Suprapubic skin (tissue), 3 donors: Measurements from ENCODE around the gene TFAM.

ENCODE experiments used
- EP300 ChIP-seq: sonication (generic); formaldehyde crosslinking; IDR thresholded peaks from one replicate; pipeline ENCODE4 v1.6.1; 2017; ENCODE audit warnings: antibody characterized with exemption
- POLR2A ChIP-seq, 2 donors: fragments of 450-650 bp; IDR thresholded peaks; one replicate each; pipeline ENCODE4 v1.6.1; 2017; ENCODE audit warnings: antibody characterized with exemption in 2 of 2, mild to moderate bottlenecking in 2 of 2, moderate library complexity in 2 of 2
- TF ChIP-seq, protein P1 (sequence below), 2 donors: fragments of 200-600 bp in 1 of 2; fragments of 450-650 bp in 1 of 2; sonication (generic) in 1 of 2; IDR thresholded peaks; one replicate each; pipeline ENCODE4 v1.5.1; 2016 to 2019; ENCODE audit warnings: antibody characterized with exemption in 2 of 2, mild to moderate bottlenecking in 1 of 2, moderate library complexity in 1 of 2

DNA sequence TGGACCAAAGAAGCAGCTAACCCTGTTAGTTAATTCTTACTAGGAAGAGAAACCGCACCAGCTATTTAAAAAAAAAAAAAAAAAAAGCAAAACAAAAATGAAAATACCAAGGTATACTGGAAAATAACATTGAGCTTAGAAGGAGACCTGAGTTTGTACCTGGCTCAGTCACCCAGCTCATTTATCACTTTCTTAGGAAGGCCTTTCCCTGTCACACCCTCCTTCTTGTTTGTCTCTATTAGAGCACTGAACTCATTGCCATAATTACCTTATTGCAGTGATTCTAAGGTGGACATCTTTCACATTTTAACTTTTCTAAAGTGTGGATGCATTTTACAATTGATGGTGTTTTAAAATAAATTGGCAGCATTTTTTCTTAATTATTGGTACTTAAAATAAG, 26.3 kb upstream of the TFAM start:
- TF ChIP-seq POLR2A (IDR thresholded peaks at IDR 0.05) (no peak), EP300 (no peak)
- TF ChIP-seq, protein P1, sequence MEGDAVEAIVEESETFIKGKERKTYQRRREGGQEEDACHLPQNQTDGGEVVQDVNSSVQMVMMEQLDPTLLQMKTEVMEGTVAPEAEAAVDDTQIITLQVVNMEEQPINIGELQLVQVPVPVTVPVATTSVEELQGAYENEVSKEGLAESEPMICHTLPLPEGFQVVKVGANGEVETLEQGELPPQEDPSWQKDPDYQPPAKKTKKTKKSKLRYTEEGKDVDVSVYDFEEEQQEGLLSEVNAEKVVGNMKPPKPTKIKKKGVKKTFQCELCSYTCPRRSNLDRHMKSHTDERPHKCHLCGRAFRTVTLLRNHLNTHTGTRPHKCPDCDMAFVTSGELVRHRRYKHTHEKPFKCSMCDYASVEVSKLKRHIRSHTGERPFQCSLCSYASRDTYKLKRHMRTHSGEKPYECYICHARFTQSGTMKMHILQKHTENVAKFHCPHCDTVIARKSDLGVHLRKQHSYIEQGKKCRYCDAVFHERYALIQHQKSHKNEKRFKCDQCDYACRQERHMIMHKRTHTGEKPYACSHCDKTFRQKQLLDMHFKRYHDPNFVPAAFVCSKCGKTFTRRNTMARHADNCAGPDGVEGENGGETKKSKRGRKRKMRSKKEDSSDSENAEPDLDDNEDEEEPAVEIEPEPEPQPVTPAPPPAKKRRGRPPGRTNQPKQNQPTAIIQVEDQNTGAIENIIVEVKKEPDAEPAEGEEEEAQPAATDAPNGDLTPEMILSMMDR (IDR thresholded peaks at IDR 0.05) = no peak
